IMR-90 (cell line): ENCODE data around the gene LMTK2. TPM values are rescaled to one million over a fixed set of nuclear protein-coding genes. Genes with fewer than 3 reads are reported as not detected.

Source experiments
- ATAC-seq: fragments of 200-7000 bp; cut with Tn5 transposase; 2 replicates; pipeline ENCODE4 v1.9.1; 2020; ENCODE audit warnings: low read depth, mild to moderate bottlenecking, moderate library complexity
- BruUV-seq: library from RNA; stranded (reverse); fragments of 400-500 nt; replicated peaks from 2 replicates; lab custom pipeline; 2021; lab: Mats Ljungman, UMichigan
- CTCF ChIA-PET: fragments of 300-600 bp; formaldehyde crosslinking; extraction: SDS; loops from one replicate; lab custom pipeline; 2021; ENCODE audit warnings: antibody characterized with exemption; lab: Yijun Ruan, JAX
- POLR2A ChIA-PET: fragments of 300-600 bp; sonication (Branson Sonifier 250); formaldehyde crosslinking; loops from one replicate; lab custom pipeline; 2022; ENCODE audit warnings: antibody characterized with exemption; ENCODE audit not compliant: unreplicated experiment; lab: Charles Lee
- DNase-seq: peaks from one replicate; pipeline ENCODE4 v3.0.0; 2013
- H2AFZ ChIP-seq: replicated peaks from 2 replicates; pipeline ENCODE3; 2013; ENCODE audit warnings: low read length, mild to moderate bottlenecking; ENCODE audit not compliant: poor library complexity
- H2AK5ac ChIP-seq: 2 replicates; pipeline ENCODE4 v1.6.1; 2013; ENCODE audit warnings: low read depth, low read length, inconsistent platforms
- H2AK9ac ChIP-seq: replicated peaks from 2 replicates; pipeline ENCODE3; 2013; ENCODE audit warnings: mild to moderate bottlenecking, low read depth, low read length, moderate library complexity; ENCODE audit not compliant: poor library complexity
- H2BK120ac ChIP-seq: 2 replicates; pipeline ENCODE4 v1.6.1; 2013; ENCODE audit warnings: low read depth, low read length, inconsistent platforms
- H2BK15ac ChIP-seq: 3 replicates; pipeline ENCODE4 v1.6.1; 2013; ENCODE audit warnings: low read depth, low read length, inconsistent platforms
- H2BK20ac ChIP-seq: 2 replicates; pipeline ENCODE4 v1.6.1; 2013; ENCODE audit warnings: low read depth, mild to moderate bottlenecking, inconsistent platforms, low read length, moderate library complexity
- H2BK5ac ChIP-seq: 2 replicates; pipeline ENCODE4 v1.6.1; 2013; ENCODE audit warnings: mild to moderate bottlenecking, low read depth, low read length, inconsistent platforms; ENCODE audit not compliant: poor library complexity, severe bottlenecking
- H3K14ac ChIP-seq: replicated peaks from 2 replicates; pipeline ENCODE4 v1.6.1; 2013; ENCODE audit warnings: low read depth, low read length, inconsistent platforms
- H3K18ac ChIP-seq: 2 replicates; pipeline ENCODE4 v1.6.1; 2013; ENCODE audit warnings: low read depth, low read length, control low read depth
- H3K23ac ChIP-seq: 2 replicates; pipeline ENCODE4 v1.6.1; 2013; ENCODE audit warnings: low read depth, low read length, inconsistent platforms
- H3K27ac ChIP-seq: 2 replicates; pipeline ENCODE4 v1.5.1; 2013; ENCODE audit warnings: mild to moderate bottlenecking, control low read depth, low read length; ENCODE audit not compliant: insufficient read depth
- H3K27me3 ChIP-seq: 2 replicates; pipeline ENCODE4 v1.6.1; 2013; ENCODE audit warnings: low read length; ENCODE audit not compliant: control insufficient read depth, insufficient read depth
- H3K36me3 ChIP-seq: 2 replicates; pipeline ENCODE4 v1.6.1; 2013; ENCODE audit warnings: low read length, mixed read lengths; ENCODE audit not compliant: control insufficient read depth, insufficient read depth
- H3K4ac ChIP-seq: 2 replicates; pipeline ENCODE4 v1.6.1; 2013; ENCODE audit warnings: low read depth, low read length, inconsistent platforms
- H3K4me1 ChIP-seq: 2 replicates; pipeline ENCODE4 v1.6.1; 2013; ENCODE audit warnings: low read length, mixed read lengths; ENCODE audit not compliant: control insufficient read depth, insufficient read depth
- H3K4me2 ChIP-seq: 2 replicates; pipeline ENCODE4 v1.6.1; 2013; ENCODE audit warnings: low read depth, mild to moderate bottlenecking, control low read depth, low read length, moderate library complexity
- H3K4me3 ChIP-seq: 2 replicates; pipeline ENCODE4 v1.5.1; 2013; ENCODE audit warnings: low read depth, mild to moderate bottlenecking, control low read depth, low read length, moderate library complexity; ENCODE audit not compliant: insufficient read depth
- H3K56ac ChIP-seq: 2 replicates; pipeline ENCODE4 v1.6.1; 2013; ENCODE audit warnings: low read length, inconsistent platforms; ENCODE audit not compliant: insufficient read depth; ENCODE audit errors: extremely low read depth
- H3K79me1 ChIP-seq, 2 experiments: 2 replicates each; pipeline ENCODE4 v1.6.1; 2013; ENCODE audit warnings: low read length in 2 of 2, inconsistent platforms in 1 of 2, low read depth in 1 of 2
- H3K9ac ChIP-seq: 2 replicates; pipeline ENCODE4 v1.6.1; 2013; ENCODE audit warnings: low read depth, low read length, control low read depth
- H3K9me1 ChIP-seq: 2 replicates; pipeline ENCODE4 v1.6.1; 2013; ENCODE audit warnings: low read length, inconsistent platforms; ENCODE audit not compliant: insufficient read depth
- H3K9me3 ChIP-seq: 2 replicates; pipeline ENCODE4 v1.6.1; 2013; ENCODE audit warnings: low read length; ENCODE audit not compliant: control insufficient read depth, insufficient read depth
- H4K20me1 ChIP-seq: 2 replicates; pipeline ENCODE4 v1.6.1; 2013; ENCODE audit warnings: low read length, inconsistent platforms; ENCODE audit not compliant: insufficient read depth
- H4K5ac ChIP-seq: 2 replicates; pipeline ENCODE4 v1.6.1; 2013; ENCODE audit warnings: mild to moderate bottlenecking, low read depth, low read length, control low read depth
- H4K8ac ChIP-seq, 2 experiments: 2 replicates each; pipeline ENCODE4 v1.6.1; 2013; ENCODE audit warnings: low read depth in 2 of 2, low read length in 2 of 2, control low read depth in 1 of 2, inconsistent platforms in 1 of 2
- H4K91ac ChIP-seq: 2 replicates; pipeline ENCODE4 v1.6.1; 2013; ENCODE audit warnings: low read depth, low read length, inconsistent platforms; ENCODE audit not compliant: insufficient read depth
- CTCF ChIP-seq: conservative IDR thresholded peaks from 2 replicates; pipeline ENCODE4 v1.5.1; 2012; ENCODE audit warnings: mild to moderate bottlenecking, low read depth, low read length, improper control_type of control experiment
- RAD21 ChIP-seq: IDR thresholded peaks from 2 replicates; pipeline ENCODE4 v1.6.1; 2012; ENCODE audit warnings: low read length, improper control_type of control experiment
- RFX5 ChIP-seq: IDR thresholded peaks from 2 replicates; pipeline ENCODE4 v1.8.0; 2012; ENCODE audit warnings: low read depth, mild to moderate bottlenecking, low read length, moderate library complexity
- WGBS, 2 experiments: methylation state at CpG; one replicate each; pipeline versions ENCODE4 v1.1.5 to v1.1.7; 2013; ENCODE audit warnings: missing lambda C conversion rate in 2 of 2; ENCODE audit not compliant: insufficient read length in 1 of 2; ENCODE audit errors: extremely low coverage in 2 of 2; 5-methylcytosine and 5-hydroxymethylcytosine counted together
- dilution Hi-C: fragments of 300-500 bp; cut with HindIII; formaldehyde crosslinking; loops from one replicate; pipeline ENCODE4 v1.14.3; 2018; ENCODE audit warnings: low sequenced_read_pairs; ENCODE audit not compliant: unreplicated experiment
- in situ Hi-C: fragments of 300-500 bp; cut with MboI; formaldehyde crosslinking; loops from 3 replicates; pipeline ENCODE4 v1.14.3; 2019; ENCODE audit warnings: low sequenced_read_pairs, inconsistent platforms, mixed read lengths
- intact Hi-C: fragments of 100-400 bp; cut with micrococcal nuclease; formaldehyde crosslinking; loops from 2 replicates; pipeline ENCODE4 v1.10.0; 2022
- polyA plus RNA-seq, 3 experiments: library from polyadenylated mRNA; depleted of rRNA; stranded (reverse); fragments of >200 nt; gene quantifications; 2 replicates each; pipeline ENCODE4 v1.2.3, GENCODE V29; 2012; ENCODE audit warnings: low replicate concordance in 1 of 3
- total RNA-seq: library from RNA; depleted of rRNA; stranded (reverse); fragments of >200 nt; gene quantifications from 2 replicates; pipeline ENCODE4 v1.2.3, GENCODE V29; 2012

Gene LMTK2
- total and polyA plus RNA-seq, 2 of the 4 experiments (the other 2 are of a cell fraction) = 4.4 to 5.0 TPM

GRCh38 chr7:98066934-98067507 lies 39.6 kb upstream of the LMTK2 start:
- Histone ChIP-seq H3K4me1 (no peaks in the 10 kb centered on the region), H3K27me3 (no peaks in the 10 kb centered on the region), H3K36me3 (no peaks in the 10 kb centered on the region), H3K56ac (no peak overlapping the region), H4K5ac (no peak overlapping the region), H3K9me1 (no peaks in the 10 kb centered on the region), H3K9ac (no peak overlapping the region), H4K8ac (no peak overlapping the region), H2BK5ac (no peak overlapping the region), H3K23ac (no peak overlapping the region), H2AFZ (no peak overlapping the region), H4K91ac (no peak overlapping the region), H3K9me3 (0 out of 2 replicates have a peak, but pooled peaks cover 2% of the 10 kb centered on the region), H3K14ac (no peak overlapping the region), H2BK120ac (no peak overlapping the region), H3K27ac (no peak overlapping the region), H3K4me2 (no peak overlapping the region), H3K79me1 (no peaks in the 10 kb centered on the region), H3K4ac (no peak overlapping the region), H4K20me1 (no peaks in the 10 kb centered on the region), H2AK9ac (no peak overlapping the region), H2BK15ac (no peak overlapping the region), H3K18ac (no peak overlapping the region), H2BK20ac (no peak overlapping the region), H2AK5ac (no peak overlapping the region), H3K4me3 (no peak overlapping the region)
- ChIA-PET CTCF (no interaction called here), POLR2A (no interaction called here)
- intact Hi-C loops = no loop called here
- WGBS, 2 experiments = no CpG with 5 or more reads among the region's 9 CpGs
- DNase-seq = no peak
- dilution Hi-C loops = no loop called here
- in situ Hi-C loops = no loop called here
- TF ChIP-seq RAD21 (no peak), CTCF (no peak), RFX5 (no peak)
- no peak for ATAC-seq
- no TSS peak for BruUV-seq
